Measurements from ENCODE around the gene GRIN1. TPM values are rescaled to one million over a fixed set of nuclear protein-coding genes. Genes with fewer than 3 reads are reported as not detected.

The GRIN1 gene
- total and polyA plus RNA-seq, 2 donors (not counting 1 experiment from before 2014, with no cell fraction given), result 0.04 TPM; not detected in 1

- H4K20me1 ChIP-seq (ENCODE audit: control insufficient read depth, insufficient read depth, low read length, poor library complexity, severe bottlenecking), result no peaks in the 10 kb centered on the region
- no peaks in the 10 kb centered on the region for H3K9me3 Mint-ChIP-seq (ENCODE audit: insufficient read depth)
- H3K79me2 ChIP-seq (ENCODE audit: control insufficient read depth, insufficient read depth, low read length), result no peaks in the 10 kb centered on the region
- no peak overlapping the region for H2AFZ ChIP-seq (ENCODE audit: insufficient read depth, low read depth, low read length, poor library complexity, severe bottlenecking)
- H3K9me3 ChIP-seq (ENCODE audit: control extremely low read depth in 1 of 3, control insufficient read depth in 2 of 3, insufficient read depth in 1 of 3, low read length in 2 of 3), result peaks cover 0 to 17% (median 0%) of the 10 kb centered on the region in 3 donors
- H3K4me1 Mint-ChIP-seq, result peaks cover 13% of the 10 kb centered on the region
- H3K4me3 Mint-ChIP-seq, result no peak overlapping the region
- intact Hi-C loops (cut with micrococcal nuclease), result no loop called here
- H3K27ac ChIP-seq (ENCODE audit: low read length in 2 of 2), result no peak overlapping the region
- H3K9ac ChIP-seq (ENCODE audit: low read length), result no peak overlapping the region
- TF ChIP-seq CTCF (IDR thresholded peaks at IDR 0.05), result no peak
- TF ChIP-seq EZH2 (IDR thresholded peaks at IDR 0.05; ENCODE audit: borderline replicate concordance, insufficient read depth, low read depth, low read length, poor library complexity, severe bottlenecking), result no peak
- DNase-seq (no peak), ATAC-seq (ENCODE audit: low read depth) (no peak)
- no peak overlapping the region for H3K27ac Mint-ChIP-seq
- no peak overlapping the region for H3K4me2 ChIP-seq (replicated peaks; ENCODE audit: low read depth, low read length, poor library complexity, severe bottlenecking)
- no peaks in the 10 kb centered on the region for H3K36me3 ChIP-seq (replicated peaks in 1 of 2; ENCODE audit: control extremely low read depth in 1 of 2, control insufficient read depth in 1 of 2, extremely low read depth in 1 of 2, insufficient read depth in 2 of 2, low read length in 1 of 2)
- no peak overlapping the region for H3K4me3 ChIP-seq (ENCODE audit: control extremely low read depth in 1 of 5, extremely low read depth in 1 of 5, insufficient read depth in 1 of 5, low read depth in 2 of 5, low read length in 4 of 5)
- ChIA-PET CTCF (no interaction called here), POLR2A (no interaction called here)
- peaks cover 9% of the 10 kb centered on the region for H3K27me3 Mint-ChIP-seq
- H3K27me3 ChIP-seq (replicated peaks in 1 of 4; ENCODE audit: control extremely low read depth in 1 of 4, control insufficient read depth in 3 of 4, insufficient read depth in 4 of 4, low read length in 3 of 4), result peaks cover 0 to 56% (median 24%) of the 10 kb centered on the region in 4 experiments
- peaks cover 15 to 40% of the 10 kb centered on the region in 2 donors for H3K4me1 ChIP-seq (ENCODE audit: control insufficient read depth in 2 of 2, insufficient read depth in 2 of 2, low read length in 2 of 2)
- 74% methylated on average over 22 of the region's 22 CpGs for WGBS (ENCODE audit: insufficient coverage)
Measured at GRCh38 chr9:137171149-137171900, 32.4 kb downstream of the GRIN1 start.
